OCI-LY3 (cell line): ENCODE results near the gene DEFB116.

Experiments
- H2AFZ ChIP-seq: fragments of 200-600, 300-600 bp; shearing (Covaris generic); 2 replicates; pipeline ENCODE4 v1.6.0; 2014; ENCODE audit warnings: antibody characterized with exemption, low read depth, low read length
- H3K27ac ChIP-seq: fragments of 200-600, 300-600 bp; sonication (generic); 2 replicates; pipeline ENCODE4 v1.5.1; 2014; ENCODE audit warnings: mild to moderate bottlenecking, low read length, moderate library complexity, mixed read lengths
- H3K27me3 ChIP-seq: fragments of 200-600, 300-600 bp; sonication (generic); 2 replicates; pipeline ENCODE4 v1.6.1; 2014; ENCODE audit warnings: low read depth, low read length, mixed read lengths
- H3K36me3 ChIP-seq: fragments of 200-600, 300-600 bp; sonication (generic); replicated peaks from 2 replicates; pipeline ENCODE3; 2014; ENCODE audit warnings: low read depth, low read length, mixed read lengths
- H3K4me1 ChIP-seq: fragments of 300-600, 200-600 bp; sonication (generic); 2 replicates; pipeline ENCODE4 v1.6.1; 2014; ENCODE audit warnings: low read length, mixed read lengths
- H3K4me2 ChIP-seq: fragments of 200-600, 300-600 bp; sonication (generic); 2 replicates; pipeline ENCODE4 v1.6.1; 2014; ENCODE audit warnings: low read length, mixed read lengths
- H3K4me3 ChIP-seq: fragments of 300-600, 200-600 bp; sonication (generic); 2 replicates; pipeline ENCODE4 v1.5.1; 2014; ENCODE audit warnings: antibody characterized with exemption, mild to moderate bottlenecking, low read length, moderate library complexity
- H3K79me2 ChIP-seq: fragments of 300-600, 200-600 bp; shearing (Covaris generic); 2 replicates; pipeline ENCODE4 v1.6.1; 2014; ENCODE audit warnings: mild to moderate bottlenecking, low read length, mixed read lengths
- H3K9ac ChIP-seq: fragments of 300-600, 200-600 bp; shearing (Covaris generic); 2 replicates; pipeline ENCODE4 v1.6.0; 2014; ENCODE audit warnings: mild to moderate bottlenecking, low read length, moderate library complexity
- H3K9me3 ChIP-seq: fragments of 200-600, 300-600 bp; shearing (Covaris generic); 2 replicates; pipeline ENCODE4 v1.6.1; 2014; ENCODE audit warnings: low read length, mixed read lengths; ENCODE audit not compliant: insufficient read depth
- H4K20me1 ChIP-seq: fragments of 200-600, 300-600 bp; sonication (generic); 2 replicates; pipeline ENCODE4 v1.6.1; 2016; ENCODE audit warnings: low read length, mixed read lengths; ENCODE audit not compliant: insufficient read depth
- EZH2phosphoT487 ChIP-seq: fragments of 200-600 bp; shearing (Covaris generic); IDR thresholded peaks from 2 replicates; pipeline ENCODE4 v1.6.1; 2018; ENCODE audit warnings: antibody characterized with exemption, mixed run types, low read depth
- TF ChIP-seq, protein P1 (sequence below): fragments of 200-600, 300-600 bp; sonication (generic); IDR thresholded peaks from 2 replicates; pipeline ENCODE4 v1.5.1; 2014; ENCODE audit warnings: antibody characterized with exemption, low read length, low read depth

Gene DEFB116

DNA sequence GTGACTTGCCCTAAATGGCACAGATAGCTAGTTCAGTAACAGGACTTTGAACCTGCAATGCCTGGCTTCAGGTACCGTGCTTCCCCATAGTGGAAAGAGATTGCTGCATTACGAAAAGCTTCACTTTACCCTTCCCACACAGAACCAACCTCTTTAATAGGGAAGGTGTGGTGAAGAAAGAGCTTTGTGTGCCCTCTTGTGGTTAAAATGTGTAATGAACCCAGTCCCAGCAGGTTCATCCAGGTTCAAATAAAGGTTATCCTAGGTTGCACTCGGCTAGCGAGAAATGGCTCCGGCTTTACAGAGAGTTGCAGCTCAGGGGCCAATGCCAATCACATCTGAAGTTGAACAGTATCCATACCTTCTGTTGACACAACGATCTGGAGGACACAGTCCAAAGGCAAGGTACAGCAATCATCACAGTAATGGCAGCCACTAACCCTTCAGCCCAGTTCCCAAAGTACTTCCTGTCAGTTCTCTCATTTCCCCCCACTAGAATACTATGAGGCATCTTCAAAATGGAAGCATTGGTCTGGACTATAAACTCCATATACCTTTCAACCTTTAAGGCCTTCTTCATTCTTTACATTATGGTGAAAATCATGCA lies 48.0 kb downstream of the DEFB116 start:
- no peaks in the 10 kb centered on the region for H3K36me3 ChIP-seq
- H4K20me1 ChIP-seq, result no peaks in the 10 kb centered on the region
- no peak overlapping the region for H2AFZ ChIP-seq
- no peak overlapping the region for H3K4me2 ChIP-seq
- no peaks in the 10 kb centered on the region for H3K9me3 ChIP-seq
- no peak overlapping the region for H3K4me3 ChIP-seq
- no peak overlapping the region for H3K9ac ChIP-seq
- TF ChIP-seq, protein P1, sequence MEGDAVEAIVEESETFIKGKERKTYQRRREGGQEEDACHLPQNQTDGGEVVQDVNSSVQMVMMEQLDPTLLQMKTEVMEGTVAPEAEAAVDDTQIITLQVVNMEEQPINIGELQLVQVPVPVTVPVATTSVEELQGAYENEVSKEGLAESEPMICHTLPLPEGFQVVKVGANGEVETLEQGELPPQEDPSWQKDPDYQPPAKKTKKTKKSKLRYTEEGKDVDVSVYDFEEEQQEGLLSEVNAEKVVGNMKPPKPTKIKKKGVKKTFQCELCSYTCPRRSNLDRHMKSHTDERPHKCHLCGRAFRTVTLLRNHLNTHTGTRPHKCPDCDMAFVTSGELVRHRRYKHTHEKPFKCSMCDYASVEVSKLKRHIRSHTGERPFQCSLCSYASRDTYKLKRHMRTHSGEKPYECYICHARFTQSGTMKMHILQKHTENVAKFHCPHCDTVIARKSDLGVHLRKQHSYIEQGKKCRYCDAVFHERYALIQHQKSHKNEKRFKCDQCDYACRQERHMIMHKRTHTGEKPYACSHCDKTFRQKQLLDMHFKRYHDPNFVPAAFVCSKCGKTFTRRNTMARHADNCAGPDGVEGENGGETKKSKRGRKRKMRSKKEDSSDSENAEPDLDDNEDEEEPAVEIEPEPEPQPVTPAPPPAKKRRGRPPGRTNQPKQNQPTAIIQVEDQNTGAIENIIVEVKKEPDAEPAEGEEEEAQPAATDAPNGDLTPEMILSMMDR, result peak; percentile 69
- no peak for TF ChIP-seq EZH2phosphoT487
- no peaks in the 10 kb centered on the region for H3K79me2 ChIP-seq
- no peaks in the 10 kb centered on the region for H3K4me1 ChIP-seq
- H3K27ac ChIP-seq, result no peak overlapping the region
- H3K27me3 ChIP-seq, result no peaks in the 10 kb centered on the region

DNA sequence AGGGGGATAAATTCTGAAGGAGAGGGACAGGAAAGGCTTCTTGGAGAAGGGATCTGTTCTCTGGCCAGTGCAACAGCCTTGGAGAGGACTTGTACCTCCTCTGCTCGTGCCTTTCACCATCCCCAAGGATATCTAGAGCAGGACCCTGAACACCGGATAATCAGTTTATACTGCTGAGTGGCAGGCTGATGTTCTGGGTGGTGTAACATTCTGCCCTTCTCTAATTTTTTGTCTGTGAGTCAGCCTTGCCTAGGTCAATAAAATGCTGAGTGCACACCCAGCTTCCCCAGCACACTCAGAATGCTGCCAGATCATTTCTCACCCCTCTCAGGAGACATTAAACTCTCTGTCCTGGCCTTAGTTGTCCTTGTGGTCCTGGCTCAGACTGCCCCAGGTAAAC lies 51.0 kb downstream of the DEFB116 start, which contains the start of gene DEFB115:
Gene DEFB115, plus strand, starts transcription at position 301 of the 400 bp plus-strand sequence. Its CDS starts 0 bp downstream, at position 301.
- no peak within 1 kb of the TSS for H3K9ac ChIP-seq
- H3K36me3 ChIP-seq, result no peaks in the 10 kb centered on the region
- H3K9me3 ChIP-seq, result no peaks in the 10 kb centered on the region
- no peaks in the 10 kb centered on the region for H3K79me2 ChIP-seq
- H3K4me3 ChIP-seq, result no peak within 1 kb of the TSS
- H2AFZ ChIP-seq, result no peak within 1 kb of the TSS
- no peaks in the 10 kb centered on the region for H3K27me3 ChIP-seq
- TF ChIP-seq EZH2phosphoT487, result no peak
- TF ChIP-seq, protein P1, result no peak
- no peak within 1 kb of the TSS for H3K27ac ChIP-seq
- no peak within 1 kb of the TSS for H3K4me2 ChIP-seq
- H3K4me1 ChIP-seq, result no peaks in the 10 kb centered on the region
- H4K20me1 ChIP-seq, result no peaks in the 10 kb centered on the region

GRCh38 chr20:31256959-31257358 lies 51.4 kb downstream of the DEFB116 start:
- no peaks in the 10 kb centered on the region for H3K36me3 ChIP-seq
- H3K4me2 ChIP-seq, result no peak overlapping the region
- H3K4me1 ChIP-seq, result no peaks in the 10 kb centered on the region
- H2AFZ ChIP-seq, result no peak overlapping the region
- no peak overlapping the region for H3K27ac ChIP-seq
- H3K79me2 ChIP-seq, result no peaks in the 10 kb centered on the region
- TF ChIP-seq, protein P1, result no peak
- no peak for TF ChIP-seq EZH2phosphoT487
- no peak overlapping the region for H3K9ac ChIP-seq
- no peaks in the 10 kb centered on the region for H4K20me1 ChIP-seq
- H3K4me3 ChIP-seq, result no peak overlapping the region
- H3K27me3 ChIP-seq, result no peaks in the 10 kb centered on the region
- no peaks in the 10 kb centered on the region for H3K9me3 ChIP-seq
